NB4 (cell line): ENCODE data around the gene RBPMS2.

Experiments
- CTCF ChIP-seq: IDR thresholded peaks from one replicate; pipeline ENCODE4 v1.5.1; 2012; ENCODE audit warnings: low read depth, low read length
- MYC ChIP-seq: IDR thresholded peaks from 2 replicates; pipeline ENCODE4 v1.6.1; 2011; ENCODE audit warnings: low read depth, low read length
- POLR2A ChIP-seq: IDR thresholded peaks from 2 replicates; pipeline ENCODE4 v1.6.1; 2011; ENCODE audit warnings: mild to moderate bottlenecking; ENCODE audit not compliant: insufficient read length; ENCODE audit errors: extremely low read depth

DNA sequence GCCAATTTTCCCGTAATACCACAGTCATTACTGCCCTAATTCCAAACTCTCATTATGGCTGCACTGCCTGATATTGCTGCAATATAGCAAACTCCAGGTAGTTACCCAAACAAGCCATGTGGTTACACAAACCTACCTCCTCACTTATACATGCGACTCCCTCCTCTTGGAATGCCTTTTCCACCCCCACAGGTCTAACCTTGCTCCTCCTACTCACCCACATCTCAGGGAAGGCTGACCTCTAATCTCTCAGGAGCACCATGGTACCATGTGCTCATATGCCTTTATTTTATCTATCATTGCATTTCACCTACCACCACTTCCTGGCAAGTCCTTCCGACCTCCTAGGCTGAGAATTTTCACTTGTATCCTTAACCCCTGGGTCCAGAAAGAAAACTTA is 2.9 kb downstream of the RBPMS2 start:
- TF ChIP-seq CTCF (no peak), POLR2A (no peak), MYC (no peak)
